ENCODE data around the gene PRR16.

Gene PRR16

DNA sequence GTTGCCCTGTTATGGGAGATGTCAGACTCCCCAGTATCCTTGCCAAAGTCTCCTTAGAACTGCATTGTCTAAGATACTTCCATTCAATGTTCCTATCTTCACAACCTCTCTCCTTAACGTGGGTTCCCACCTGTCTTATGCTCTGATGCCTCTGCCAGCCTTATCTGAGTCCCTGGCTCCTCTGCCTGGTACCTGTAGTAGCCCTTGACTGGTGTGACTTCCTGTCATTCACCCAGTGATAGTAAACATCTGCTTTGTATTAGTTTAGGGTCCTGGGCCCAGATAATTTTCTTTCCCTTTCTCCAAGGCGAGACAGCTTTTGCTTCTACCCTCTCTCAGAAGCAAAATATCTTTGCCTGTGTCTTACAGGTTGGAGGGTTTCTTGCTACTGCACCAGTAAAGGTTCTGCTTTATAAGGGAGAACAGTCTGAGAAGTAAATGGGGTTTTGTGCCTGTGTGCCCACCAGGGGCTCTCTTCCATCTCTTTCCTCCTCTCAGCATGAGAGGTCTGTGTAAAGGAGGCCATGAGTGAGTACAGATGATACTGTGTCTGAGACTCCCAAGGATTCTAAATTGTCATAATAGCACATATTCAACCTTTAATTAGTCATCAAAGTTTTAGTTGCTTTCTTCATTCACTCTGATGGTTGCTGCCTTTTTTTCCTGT lies 220.8 kb downstream of the PRR16 start:
- DNase-seq (ENCODE audit: low read depth in 1 of 2, low spot score in 1 of 2), result no peak
- H3K4me3 ChIP-seq (replicated peaks; ENCODE audit: insufficient read depth, low read length), result no peak overlapping the region
- H3K27me3 ChIP-seq (ENCODE audit: insufficient read depth, poor library complexity, severe bottlenecking), result no peaks in the 10 kb centered on the region
- no peak overlapping the region for H3K27ac ChIP-seq (replicated peaks)
- TF ChIP-seq POLR2AphosphoS5 (IDR thresholded peaks at IDR 0.05; ENCODE audit: low read depth) (no peak), SPI1 (IDR thresholded peaks at IDR 0.05; ENCODE audit: borderline replicate concordance, low read depth) (no peak), GABPA (IDR thresholded peaks at IDR 0.05; ENCODE audit: low read depth) (no peak)
- TF ChIP-seq, protein P1, sequence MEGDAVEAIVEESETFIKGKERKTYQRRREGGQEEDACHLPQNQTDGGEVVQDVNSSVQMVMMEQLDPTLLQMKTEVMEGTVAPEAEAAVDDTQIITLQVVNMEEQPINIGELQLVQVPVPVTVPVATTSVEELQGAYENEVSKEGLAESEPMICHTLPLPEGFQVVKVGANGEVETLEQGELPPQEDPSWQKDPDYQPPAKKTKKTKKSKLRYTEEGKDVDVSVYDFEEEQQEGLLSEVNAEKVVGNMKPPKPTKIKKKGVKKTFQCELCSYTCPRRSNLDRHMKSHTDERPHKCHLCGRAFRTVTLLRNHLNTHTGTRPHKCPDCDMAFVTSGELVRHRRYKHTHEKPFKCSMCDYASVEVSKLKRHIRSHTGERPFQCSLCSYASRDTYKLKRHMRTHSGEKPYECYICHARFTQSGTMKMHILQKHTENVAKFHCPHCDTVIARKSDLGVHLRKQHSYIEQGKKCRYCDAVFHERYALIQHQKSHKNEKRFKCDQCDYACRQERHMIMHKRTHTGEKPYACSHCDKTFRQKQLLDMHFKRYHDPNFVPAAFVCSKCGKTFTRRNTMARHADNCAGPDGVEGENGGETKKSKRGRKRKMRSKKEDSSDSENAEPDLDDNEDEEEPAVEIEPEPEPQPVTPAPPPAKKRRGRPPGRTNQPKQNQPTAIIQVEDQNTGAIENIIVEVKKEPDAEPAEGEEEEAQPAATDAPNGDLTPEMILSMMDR (IDR thresholded peaks at IDR 0.05; ENCODE audit: insufficient read depth, low read length), result no peak
- TF ChIP-seq, protein P2, sequence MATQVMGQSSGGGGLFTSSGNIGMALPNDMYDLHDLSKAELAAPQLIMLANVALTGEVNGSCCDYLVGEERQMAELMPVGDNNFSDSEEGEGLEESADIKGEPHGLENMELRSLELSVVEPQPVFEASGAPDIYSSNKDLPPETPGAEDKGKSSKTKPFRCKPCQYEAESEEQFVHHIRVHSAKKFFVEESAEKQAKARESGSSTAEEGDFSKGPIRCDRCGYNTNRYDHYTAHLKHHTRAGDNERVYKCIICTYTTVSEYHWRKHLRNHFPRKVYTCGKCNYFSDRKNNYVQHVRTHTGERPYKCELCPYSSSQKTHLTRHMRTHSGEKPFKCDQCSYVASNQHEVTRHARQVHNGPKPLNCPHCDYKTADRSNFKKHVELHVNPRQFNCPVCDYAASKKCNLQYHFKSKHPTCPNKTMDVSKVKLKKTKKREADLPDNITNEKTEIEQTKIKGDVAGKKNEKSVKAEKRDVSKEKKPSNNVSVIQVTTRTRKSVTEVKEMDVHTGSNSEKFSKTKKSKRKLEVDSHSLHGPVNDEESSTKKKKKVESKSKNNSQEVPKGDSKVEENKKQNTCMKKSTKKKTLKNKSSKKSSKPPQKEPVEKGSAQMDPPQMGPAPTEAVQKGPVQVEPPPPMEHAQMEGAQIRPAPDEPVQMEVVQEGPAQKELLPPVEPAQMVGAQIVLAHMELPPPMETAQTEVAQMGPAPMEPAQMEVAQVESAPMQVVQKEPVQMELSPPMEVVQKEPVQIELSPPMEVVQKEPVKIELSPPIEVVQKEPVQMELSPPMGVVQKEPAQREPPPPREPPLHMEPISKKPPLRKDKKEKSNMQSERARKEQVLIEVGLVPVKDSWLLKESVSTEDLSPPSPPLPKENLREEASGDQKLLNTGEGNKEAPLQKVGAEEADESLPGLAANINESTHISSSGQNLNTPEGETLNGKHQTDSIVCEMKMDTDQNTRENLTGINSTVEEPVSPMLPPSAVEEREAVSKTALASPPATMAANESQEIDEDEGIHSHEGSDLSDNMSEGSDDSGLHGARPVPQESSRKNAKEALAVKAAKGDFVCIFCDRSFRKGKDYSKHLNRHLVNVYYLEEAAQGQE (IDR thresholded peaks at IDR 0.05; ENCODE audit: insufficient replicate concordance, low read depth), result no peak

DNA sequence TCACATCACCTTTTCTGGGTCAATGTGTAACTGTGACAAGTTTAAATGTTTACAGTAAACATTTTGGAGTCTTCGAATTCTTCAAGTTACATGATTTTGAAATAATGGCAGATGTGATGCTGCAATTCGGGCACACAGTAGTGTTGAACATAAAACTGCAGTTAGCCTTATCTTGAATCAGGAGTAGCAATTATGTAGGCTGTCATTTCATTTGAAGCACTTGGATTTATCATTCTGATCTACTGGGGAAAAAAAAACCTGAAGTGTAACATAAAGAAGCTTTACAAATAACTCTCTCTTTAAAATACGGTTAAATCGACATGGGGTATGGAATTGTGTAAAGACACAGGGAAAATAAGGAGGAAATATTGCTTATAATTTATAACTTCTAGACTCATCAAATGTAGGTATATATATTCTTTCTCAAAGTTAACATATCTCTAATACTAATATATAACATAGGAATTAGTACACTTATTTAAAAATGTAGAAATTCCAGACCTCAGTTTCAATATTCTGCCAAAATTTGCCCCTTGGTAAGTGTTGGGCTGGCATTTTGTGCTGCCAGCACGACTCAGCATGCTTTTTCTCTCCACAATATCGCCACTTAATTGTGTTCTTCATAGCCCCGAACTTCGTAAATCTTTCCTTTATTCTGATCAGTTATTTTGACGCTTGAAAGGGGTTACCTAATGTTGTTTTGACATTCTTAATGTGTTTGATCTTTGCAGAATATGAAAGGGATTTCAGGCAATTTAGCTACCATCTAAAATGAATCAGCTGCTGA lies 226.7 kb downstream of the PRR16 start:
- no peak for TF ChIP-seq SPI1 (IDR thresholded peaks at IDR 0.05; ENCODE audit: borderline replicate concordance, low read depth)
- TF ChIP-seq, protein P2 (IDR thresholded peaks at IDR 0.05; ENCODE audit: insufficient replicate concordance, low read depth), result no peak
- TF ChIP-seq, protein P1 (IDR thresholded peaks at IDR 0.05; ENCODE audit: insufficient read depth, low read length), result no peak
- TF ChIP-seq POLR2AphosphoS5 (IDR thresholded peaks at IDR 0.05; ENCODE audit: low read depth), result no peak
- no peak for TF ChIP-seq GABPA (IDR thresholded peaks at IDR 0.05; ENCODE audit: low read depth)
- no peak for DNase-seq (ENCODE audit: low read depth in 1 of 2, low spot score in 1 of 2)
- no peak overlapping the region for H3K4me3 ChIP-seq (replicated peaks; ENCODE audit: insufficient read depth, low read length)
- no peak overlapping the region for H3K27ac ChIP-seq (replicated peaks)
- no peaks in the 10 kb centered on the region for H3K27me3 ChIP-seq (ENCODE audit: insufficient read depth, poor library complexity, severe bottlenecking)

DNA sequence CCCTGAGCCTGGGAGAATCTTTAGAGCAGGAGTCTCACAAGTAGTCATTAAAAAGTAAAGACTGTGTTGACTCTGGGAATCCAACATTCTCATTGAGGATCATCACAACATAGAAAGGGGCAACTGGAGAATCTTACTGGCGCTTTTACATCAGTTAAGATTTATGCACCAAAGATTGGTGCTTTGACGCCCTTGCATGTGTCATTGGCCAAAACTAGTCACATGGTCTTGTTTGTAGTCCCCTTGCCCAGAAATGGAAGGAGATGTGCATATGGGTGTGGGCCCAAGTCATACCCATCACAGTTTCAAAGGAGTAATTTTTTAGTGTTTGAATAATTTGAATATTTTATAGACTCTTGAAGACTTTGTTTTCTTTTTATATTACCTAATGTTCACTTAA lies 228.2 kb downstream of the PRR16 start:
- H3K4me3 ChIP-seq (replicated peaks; ENCODE audit: insufficient read depth, low read length), result no peak overlapping the region
- TF ChIP-seq, protein P2 (IDR thresholded peaks at IDR 0.05; ENCODE audit: insufficient replicate concordance, low read depth), result no peak
- DNase-seq (ENCODE audit: low read depth in 1 of 2, low spot score in 1 of 2), result no peak
- H3K27ac ChIP-seq (replicated peaks), result no peak overlapping the region
- H3K27me3 ChIP-seq (ENCODE audit: insufficient read depth, poor library complexity, severe bottlenecking), result no peaks in the 10 kb centered on the region
